Measurements from ENCODE around the gene CDK5RAP1.

CDK5RAP1 gene

GRCh38 chr20:33394718-33395117 is 6.6 kb downstream of the CDK5RAP1 start (continued):
- TF ChIP-seq, protein P1, sequence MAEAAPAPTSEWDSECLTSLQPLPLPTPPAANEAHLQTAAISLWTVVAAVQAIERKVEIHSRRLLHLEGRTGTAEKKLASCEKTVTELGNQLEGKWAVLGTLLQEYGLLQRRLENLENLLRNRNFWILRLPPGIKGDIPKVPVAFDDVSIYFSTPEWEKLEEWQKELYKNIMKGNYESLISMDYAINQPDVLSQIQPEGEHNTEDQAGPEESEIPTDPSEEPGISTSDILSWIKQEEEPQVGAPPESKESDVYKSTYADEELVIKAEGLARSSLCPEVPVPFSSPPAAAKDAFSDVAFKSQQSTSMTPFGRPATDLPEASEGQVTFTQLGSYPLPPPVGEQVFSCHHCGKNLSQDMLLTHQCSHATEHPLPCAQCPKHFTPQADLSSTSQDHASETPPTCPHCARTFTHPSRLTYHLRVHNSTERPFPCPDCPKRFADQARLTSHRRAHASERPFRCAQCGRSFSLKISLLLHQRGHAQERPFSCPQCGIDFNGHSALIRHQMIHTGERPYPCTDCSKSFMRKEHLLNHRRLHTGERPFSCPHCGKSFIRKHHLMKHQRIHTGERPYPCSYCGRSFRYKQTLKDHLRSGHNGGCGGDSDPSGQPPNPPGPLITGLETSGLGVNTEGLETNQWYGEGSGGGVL (tag by site-specific recombination; IDR thresholded peaks at IDR 0.05) = no peak
- no peak for TF ChIP-seq ZNF335 (tag by site-specific recombination; conservative IDR thresholded peaks at IDR 0.05)
- TF ChIP-seq ZNF26 (tag by site-specific recombination; IDR thresholded peaks at IDR 0.05) = no peak

DNA sequence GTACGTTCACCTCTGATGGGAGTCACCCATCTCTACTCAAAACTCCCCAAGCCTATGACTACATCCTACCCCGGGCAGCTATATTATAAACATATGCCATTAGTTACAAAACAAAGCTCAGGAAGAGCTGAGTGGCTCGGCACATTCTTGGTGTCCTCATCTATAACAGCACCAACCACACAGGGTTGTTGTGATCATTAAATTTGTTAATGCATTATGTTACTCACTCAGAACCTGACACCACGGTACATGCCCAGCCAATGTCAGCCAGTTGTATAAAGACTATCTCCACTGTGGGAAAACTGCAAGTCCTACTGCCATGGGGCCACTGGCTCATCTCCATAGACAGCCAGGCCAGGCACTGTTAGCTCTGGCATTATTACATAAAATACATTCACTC is 7.7 kb downstream of the CDK5RAP1 start:
- ChIA-PET POLR2A (no interaction called here), CTCF (interaction anchor here (0.7 kb wide), 2 partner anchors 39 to 70 kb away, joined by 5 read pairs; no protein-coding TSS in a partner anchor)
- TF ChIP-seq, protein P2, sequence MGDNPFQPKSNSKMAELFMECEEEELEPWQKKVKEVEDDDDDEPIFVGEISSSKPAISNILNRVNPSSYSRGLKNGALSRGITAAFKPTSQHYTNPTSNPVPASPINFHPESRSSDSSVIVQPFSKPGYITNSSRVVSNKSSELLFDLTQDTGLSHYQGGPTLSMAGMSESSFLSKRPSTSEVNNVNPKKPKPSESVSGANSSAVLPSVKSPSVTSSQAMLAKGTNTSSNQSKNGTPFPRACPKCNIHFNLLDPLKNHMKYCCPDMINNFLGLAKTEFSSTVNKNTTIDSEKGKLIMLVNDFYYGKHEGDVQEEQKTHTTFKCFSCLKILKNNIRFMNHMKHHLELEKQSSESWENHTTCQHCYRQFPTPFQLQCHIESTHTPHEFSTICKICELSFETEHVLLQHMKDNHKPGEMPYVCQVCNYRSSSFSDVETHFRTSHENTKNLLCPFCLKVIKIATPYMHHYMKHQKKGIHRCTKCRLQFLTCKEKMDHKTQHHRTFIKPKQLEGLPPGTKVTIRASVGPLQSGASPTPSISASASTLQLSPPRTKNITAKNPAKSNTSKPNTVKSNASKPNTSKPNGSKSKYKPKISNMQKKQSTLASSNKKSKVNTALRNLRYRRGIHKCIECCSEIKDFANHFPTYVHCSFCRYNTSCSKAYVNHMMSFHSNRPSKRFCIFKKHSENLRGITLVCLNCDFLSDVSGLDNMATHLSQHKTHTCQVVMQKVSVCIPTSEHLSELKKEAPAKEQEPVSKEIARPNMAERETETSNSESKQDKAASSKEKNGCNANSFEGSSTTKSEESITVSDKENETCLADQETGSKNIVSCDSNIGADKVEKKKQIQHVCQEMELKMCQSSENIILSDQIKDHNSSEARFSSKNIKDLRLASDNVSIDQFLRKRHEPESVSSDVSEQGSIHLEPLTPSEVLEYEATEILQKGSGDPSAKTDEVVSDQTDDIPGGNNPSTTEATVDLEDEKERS (tag by site-specific recombination; IDR thresholded peaks at IDR 0.05) = no peak
- TF ChIP-seq ZNF174 (tag by site-specific recombination; IDR thresholded peaks at IDR 0.05) (no peak), ZNF184 (tag by site-specific recombination; IDR thresholded peaks at IDR 0.05) (no peak), HOXC10 (CRISPR knock-in tag; IDR thresholded peaks at IDR 0.05) (no peak), ZNF837 (tag by site-specific recombination; IDR thresholded peaks at IDR 0.05) (no peak), ZFP37 (tag by site-specific recombination; IDR thresholded peaks at IDR 0.05) (no peak), ZNF155 (tag by site-specific recombination; IDR thresholded peaks at IDR 0.05) (no peak), HOXD13 (CRISPR knock-in tag; IDR thresholded peaks at IDR 0.05; ENCODE audit: borderline replicate concordance) (no peak), ZNF664 (tag by site-specific recombination; IDR thresholded peaks at IDR 0.05) (no peak), ZNF169 (tag by site-specific recombination; IDR thresholded peaks at IDR 0.05) (no peak), SCRT1 (tag by site-specific recombination; IDR thresholded peaks at IDR 0.05; ENCODE audit: borderline replicate concordance) (no peak), GLIS2 (tag by site-specific recombination; IDR thresholded peaks at IDR 0.05) (no peak), ZBTB26 (tag by site-specific recombination; optimal IDR thresholded peaks at IDR 0.05) (no peak), ZNF416 (tag by site-specific recombination; IDR thresholded peaks at IDR 0.05) (no peak), ZNF626 (tag by site-specific recombination; IDR thresholded peaks at IDR 0.05) (no peak), ZNF112 (tag by site-specific recombination; IDR thresholded peaks at IDR 0.05) (no peak)
- TF ChIP-seq, protein P3, sequence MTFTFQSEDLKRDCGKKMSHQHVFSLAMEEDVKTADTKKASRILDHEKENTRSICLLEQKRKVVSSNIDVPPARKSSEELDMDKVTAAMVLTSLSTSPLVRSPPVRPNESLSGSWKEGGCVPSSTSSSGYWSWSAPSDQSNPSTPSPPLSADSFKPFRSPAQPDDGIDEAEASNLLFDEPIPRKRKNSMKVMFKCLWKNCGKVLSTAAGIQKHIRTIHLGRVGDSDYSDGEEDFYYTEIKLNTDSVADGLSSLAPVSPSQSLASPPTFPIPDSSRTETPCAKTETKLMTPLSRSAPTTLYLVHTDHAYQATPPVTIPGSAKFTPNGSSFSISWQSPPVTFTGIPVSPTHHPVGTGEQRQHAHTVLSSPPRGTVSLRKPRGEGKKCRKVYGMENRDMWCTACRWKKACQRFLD (tag by site-specific recombination; IDR thresholded peaks at IDR 0.05) = no peak
- TF ChIP-seq, protein P4, sequence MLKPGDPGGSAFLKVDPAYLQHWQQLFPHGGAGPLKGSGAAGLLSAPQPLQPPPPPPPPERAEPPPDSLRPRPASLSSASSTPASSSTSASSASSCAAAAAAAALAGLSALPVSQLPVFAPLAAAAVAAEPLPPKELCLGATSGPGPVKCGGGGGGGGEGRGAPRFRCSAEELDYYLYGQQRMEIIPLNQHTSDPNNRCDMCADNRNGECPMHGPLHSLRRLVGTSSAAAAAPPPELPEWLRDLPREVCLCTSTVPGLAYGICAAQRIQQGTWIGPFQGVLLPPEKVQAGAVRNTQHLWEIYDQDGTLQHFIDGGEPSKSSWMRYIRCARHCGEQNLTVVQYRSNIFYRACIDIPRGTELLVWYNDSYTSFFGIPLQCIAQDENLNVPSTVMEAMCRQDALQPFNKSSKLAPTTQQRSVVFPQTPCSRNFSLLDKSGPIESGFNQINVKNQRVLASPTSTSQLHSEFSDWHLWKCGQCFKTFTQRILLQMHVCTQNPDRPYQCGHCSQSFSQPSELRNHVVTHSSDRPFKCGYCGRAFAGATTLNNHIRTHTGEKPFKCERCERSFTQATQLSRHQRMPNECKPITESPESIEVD (tag by site-specific recombination; IDR thresholded peaks at IDR 0.05) = no peak
- TF ChIP-seq, protein P5, sequence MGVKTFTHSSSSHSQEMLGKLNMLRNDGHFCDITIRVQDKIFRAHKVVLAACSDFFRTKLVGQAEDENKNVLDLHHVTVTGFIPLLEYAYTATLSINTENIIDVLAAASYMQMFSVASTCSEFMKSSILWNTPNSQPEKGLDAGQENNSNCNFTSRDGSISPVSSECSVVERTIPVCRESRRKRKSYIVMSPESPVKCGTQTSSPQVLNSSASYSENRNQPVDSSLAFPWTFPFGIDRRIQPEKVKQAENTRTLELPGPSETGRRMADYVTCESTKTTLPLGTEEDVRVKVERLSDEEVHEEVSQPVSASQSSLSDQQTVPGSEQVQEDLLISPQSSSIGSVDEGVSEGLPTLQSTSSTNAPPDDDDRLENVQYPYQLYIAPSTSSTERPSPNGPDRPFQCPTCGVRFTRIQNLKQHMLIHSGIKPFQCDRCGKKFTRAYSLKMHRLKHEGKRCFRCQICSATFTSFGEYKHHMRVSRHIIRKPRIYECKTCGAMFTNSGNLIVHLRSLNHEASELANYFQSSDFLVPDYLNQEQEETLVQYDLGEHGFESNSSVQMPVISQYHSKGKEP (tag by site-specific recombination; IDR thresholded peaks at IDR 0.05) = no peak
- Histone ChIP-seq H3K36me3 (ENCODE audit: control insufficient read depth in 2 of 2, insufficient read depth in 1 of 2, low read length in 2 of 2) (peaks cover 33 to 77% of the 10 kb centered on the region in 2 experiments), H3K9me3 (ENCODE audit: control insufficient read depth, insufficient read depth, low read depth, low read length) (no peaks in the 10 kb centered on the region), H3K4me1 (ENCODE audit: control insufficient read depth, insufficient read depth, low read length) (no peaks in the 10 kb centered on the region), H3K27ac (ENCODE audit: extremely low read depth, low read depth, low read length) (no peak overlapping the region), H3K4me3 (ENCODE audit: low read depth, low read length) (no peak overlapping the region)
